ENCODE measurements around the gene CPNE2.

Gene CPNE2

DNA sequence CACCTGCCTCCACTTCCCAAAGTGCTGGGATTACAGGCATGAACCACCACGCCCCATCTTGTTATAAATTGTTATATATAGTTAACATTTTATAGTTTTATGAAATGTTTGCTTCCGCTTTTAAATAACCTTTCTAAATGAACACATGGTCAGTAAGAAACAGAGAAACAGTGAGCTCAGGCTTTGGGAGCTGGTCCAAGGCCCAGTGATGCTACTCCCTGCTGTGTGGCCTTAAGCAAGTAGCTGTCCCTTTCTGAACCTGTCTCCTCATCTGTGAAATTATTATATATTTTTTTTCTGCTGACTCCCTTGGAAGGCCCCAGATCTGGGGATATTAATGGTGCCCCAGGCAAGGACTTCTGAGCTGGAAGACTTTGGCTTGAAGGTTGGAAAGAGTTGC is 19.0 kb downstream of the CPNE2 start:
- no peaks in the 10 kb centered on the region for H3K27me3 ChIP-seq (ENCODE audit: control insufficient read depth, insufficient read depth, low read length)
- H3K36me3 ChIP-seq (ENCODE audit: control insufficient read depth, insufficient read depth, low read length) = no peaks in the 10 kb centered on the region; the same call in 1 of the 2 replicates
- DNase-seq (ENCODE audit: low read depth, low spot score) = no peak
- no peak overlapping the region for H3K27ac ChIP-seq (ENCODE audit: low read length)
- no peak overlapping the region for H3K4me3 ChIP-seq (ENCODE audit: low read length)
- no CpG with 5 or more reads among the region's 2 CpGs for WGBS (ENCODE audit: insufficient coverage, insufficient read length)
- peaks cover 2% of the 10 kb centered on the region for H3K4me1 ChIP-seq (ENCODE audit: control insufficient read depth, insufficient read depth, low read length)
- H3K9me3 ChIP-seq (ENCODE audit: control insufficient read depth, insufficient read depth, low read length) = no peaks in the 10 kb centered on the region

DNA sequence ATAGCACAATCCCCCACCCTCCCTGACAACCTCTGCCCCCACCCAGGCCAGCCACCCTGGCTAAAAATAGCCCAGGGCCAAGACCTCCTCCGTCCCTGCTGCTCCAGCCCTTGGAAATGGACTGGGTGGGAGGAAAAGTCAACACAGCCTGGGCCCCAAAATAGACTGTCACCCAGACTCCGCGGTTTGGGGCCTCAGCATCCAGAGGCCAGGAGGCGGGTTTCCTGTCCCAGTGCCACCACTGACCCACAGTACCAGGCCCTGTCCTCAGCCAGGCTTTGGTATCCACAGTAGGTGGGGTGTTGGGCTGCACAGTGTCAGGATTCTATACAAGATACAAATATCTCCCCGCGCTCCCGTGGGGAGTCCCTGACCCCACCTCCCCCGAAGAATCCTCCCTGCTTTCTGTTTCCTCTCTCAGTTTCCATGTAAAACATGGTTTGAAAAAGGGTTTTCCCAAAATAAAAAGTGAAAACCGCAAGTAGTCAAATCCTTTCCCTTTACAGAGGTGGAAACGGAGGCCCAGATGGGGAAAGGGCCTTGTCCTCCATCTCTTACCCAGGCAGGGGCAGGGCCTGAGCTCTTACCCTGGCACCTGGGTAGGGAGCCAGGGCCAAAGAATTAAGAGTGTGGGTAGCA is 20.1 kb downstream of the CPNE2 start:
- Histone ChIP-seq H3K27me3 (ENCODE audit: control insufficient read depth, insufficient read depth, low read length) (no peaks in the 10 kb centered on the region), H3K27ac (ENCODE audit: low read length) (no peak overlapping the region), H3K9me3 (ENCODE audit: control insufficient read depth, insufficient read depth, low read length) (no peaks in the 10 kb centered on the region), H3K36me3 (ENCODE audit: control insufficient read depth, insufficient read depth, low read length) (no peaks in the 10 kb centered on the region; the same call in 1 of the 2 replicates), H3K4me3 (ENCODE audit: low read length) (no peak overlapping the region), H3K4me1 (ENCODE audit: control insufficient read depth, insufficient read depth, low read length) (peaks cover 2% of the 10 kb centered on the region)
- no CpG with 5 or more reads among the region's 10 CpGs for WGBS (ENCODE audit: insufficient coverage, insufficient read length)
- no peak for DNase-seq (ENCODE audit: low read depth, low spot score)

DNA sequence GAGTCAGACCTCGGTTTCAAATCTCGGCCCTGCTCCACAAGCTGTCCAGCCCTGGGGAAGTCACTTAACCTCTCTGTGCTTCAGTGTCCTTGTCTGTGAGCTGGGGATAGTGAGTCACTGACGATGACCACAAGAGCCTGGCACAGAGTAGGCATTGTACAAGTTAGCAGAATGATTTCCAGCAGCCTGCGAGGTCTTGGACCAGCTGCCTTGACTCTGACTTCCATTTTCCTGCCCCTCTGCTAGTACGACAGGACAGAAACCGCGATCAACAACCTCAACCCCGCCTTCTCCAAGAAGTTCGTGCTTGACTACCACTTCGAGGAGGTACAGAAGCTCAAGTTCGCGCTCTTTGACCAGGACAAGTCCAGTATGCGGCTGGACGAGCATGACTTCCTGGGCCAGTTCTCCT is 20.7 kb downstream of the CPNE2 start:
- Histone ChIP-seq H3K36me3 (ENCODE audit: control insufficient read depth, insufficient read depth, low read length) (no peaks in the 10 kb centered on the region; the same call in 1 of the 2 replicates), H3K27ac (ENCODE audit: low read length) (no peak overlapping the region), H3K4me1 (ENCODE audit: control insufficient read depth, insufficient read depth, low read length) (peaks cover 2% of the 10 kb centered on the region), H3K9me3 (ENCODE audit: control insufficient read depth, insufficient read depth, low read length) (no peaks in the 10 kb centered on the region), H3K4me3 (ENCODE audit: low read length) (no peak overlapping the region), H3K27me3 (ENCODE audit: control insufficient read depth, insufficient read depth, low read length) (no peaks in the 10 kb centered on the region)
- DNase-seq (ENCODE audit: low read depth, low spot score) = no peak
- no CpG with 5 or more reads among the region's 14 CpGs for WGBS (ENCODE audit: insufficient coverage, insufficient read length)

DNA sequence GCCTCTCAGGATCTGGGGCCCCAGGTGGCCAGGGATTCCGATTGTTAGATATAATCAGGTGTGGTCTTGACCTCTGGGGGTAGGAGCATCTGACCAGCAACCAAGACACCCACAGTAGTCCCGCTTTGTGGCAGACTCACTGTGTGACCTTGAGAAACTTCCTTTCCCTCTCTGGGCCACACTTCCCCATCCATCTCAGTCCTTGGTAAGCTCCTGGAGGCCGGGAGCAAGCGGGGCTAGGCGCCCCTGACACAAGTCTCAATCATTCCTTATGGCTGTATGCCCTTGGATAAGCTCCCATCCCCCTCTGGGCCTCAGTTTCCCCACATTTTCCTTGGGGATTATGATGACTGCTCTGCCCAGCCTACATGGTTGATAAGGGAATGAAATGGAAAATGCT is 21.3 kb downstream of the CPNE2 start:
- peaks cover 2% of the 10 kb centered on the region for H3K4me1 ChIP-seq (ENCODE audit: control insufficient read depth, insufficient read depth, low read length)
- H3K27ac ChIP-seq (ENCODE audit: low read length) = no peak overlapping the region
- no peaks in the 10 kb centered on the region for H3K9me3 ChIP-seq (ENCODE audit: control insufficient read depth, insufficient read depth, low read length)
- H3K36me3 ChIP-seq (ENCODE audit: control insufficient read depth, insufficient read depth, low read length) = no peaks in the 10 kb centered on the region; the same call in 1 of the 2 replicates
- H3K4me3 ChIP-seq (ENCODE audit: low read length) = no peak overlapping the region
- WGBS (ENCODE audit: insufficient coverage, insufficient read length) = no CpG with 5 or more reads among the region's 5 CpGs
- no peak for DNase-seq (ENCODE audit: low read depth, low spot score)
- H3K27me3 ChIP-seq (ENCODE audit: control insufficient read depth, insufficient read depth, low read length) = no peaks in the 10 kb centered on the region

DNA sequence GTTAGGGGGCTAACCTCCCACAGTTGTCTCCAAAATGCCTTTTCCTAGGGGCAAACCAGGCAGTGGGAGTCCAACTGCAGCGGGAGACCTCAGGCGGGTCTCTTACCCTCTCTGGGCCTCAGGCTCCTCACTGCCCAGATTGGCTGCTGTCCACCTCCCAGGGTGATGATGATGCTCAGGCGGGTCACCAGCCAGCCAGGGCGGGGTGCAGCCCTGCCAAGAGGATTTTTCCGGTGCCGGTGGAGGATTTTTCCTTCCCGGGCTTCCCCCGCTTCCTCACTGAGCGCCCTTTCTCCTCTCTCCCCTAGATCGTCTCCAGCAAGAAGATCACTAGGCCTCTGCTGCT is 22.8 kb downstream of the CPNE2 start:
- no peaks in the 10 kb centered on the region; the same call in 1 of the 2 replicates for H3K36me3 ChIP-seq (ENCODE audit: control insufficient read depth, insufficient read depth, low read length)
- H3K27ac ChIP-seq (ENCODE audit: low read length) = no peak overlapping the region
- DNase-seq (ENCODE audit: low read depth, low spot score) = no peak
- no peaks in the 10 kb centered on the region for H3K9me3 ChIP-seq (ENCODE audit: control insufficient read depth, insufficient read depth, low read length)
- no CpG with 5 or more reads among the region's 10 CpGs for WGBS (ENCODE audit: insufficient coverage, insufficient read length)
- no peak overlapping the region for H3K4me3 ChIP-seq (ENCODE audit: low read length)
- peaks cover 2% of the 10 kb centered on the region for H3K4me1 ChIP-seq (ENCODE audit: control insufficient read depth, insufficient read depth, low read length)
- H3K27me3 ChIP-seq (ENCODE audit: control insufficient read depth, insufficient read depth, low read length) = no peaks in the 10 kb centered on the region

DNA sequence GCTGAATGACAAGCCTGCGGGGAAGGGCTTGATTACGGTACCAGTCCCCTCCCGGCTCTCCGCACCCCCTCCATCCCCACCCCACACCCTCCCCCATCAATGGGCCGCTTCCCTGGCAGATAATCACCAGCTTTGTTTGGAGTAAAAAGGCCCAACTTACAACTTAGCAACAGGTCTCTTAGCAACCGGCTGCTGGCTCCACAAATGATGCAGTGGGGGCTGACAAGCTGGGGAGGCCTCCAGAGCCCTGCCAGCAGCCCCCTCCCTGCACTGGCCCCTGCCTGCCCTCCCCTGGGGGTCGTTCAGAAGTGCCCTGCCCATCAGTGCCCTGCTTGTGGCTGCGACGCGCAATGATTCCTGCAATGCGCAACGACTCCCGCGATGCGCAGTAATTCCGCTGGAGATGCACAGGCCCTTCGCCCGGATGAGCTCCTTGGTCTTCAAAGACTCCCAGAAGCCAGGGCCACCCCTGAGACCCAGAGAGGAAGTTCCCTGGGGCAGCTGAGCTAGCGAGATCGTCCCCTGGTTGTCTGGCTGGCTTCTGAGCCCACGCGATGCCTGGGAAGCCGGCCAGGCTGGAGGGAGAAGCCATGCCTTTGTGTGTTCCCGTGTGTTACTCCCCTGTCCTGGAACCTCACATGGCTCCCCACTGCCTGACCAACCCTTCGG is 23.3 kb downstream of the CPNE2 start:
- DNase-seq (ENCODE audit: low read depth, low spot score) = no peak
- no peak overlapping the region for H3K4me3 ChIP-seq (ENCODE audit: low read length)
- H3K36me3 ChIP-seq (ENCODE audit: control insufficient read depth, insufficient read depth, low read length) = no peaks in the 10 kb centered on the region; the same call in 1 of the 2 replicates
- WGBS (ENCODE audit: insufficient coverage, insufficient read length) = no CpG with 5 or more reads among the region's 25 CpGs
- H3K27ac ChIP-seq (ENCODE audit: low read length) = no peak overlapping the region
- no peaks in the 10 kb centered on the region for H3K27me3 ChIP-seq (ENCODE audit: control insufficient read depth, insufficient read depth, low read length)
- H3K4me1 ChIP-seq (ENCODE audit: control insufficient read depth, insufficient read depth, low read length) = peaks cover 2% of the 10 kb centered on the region
- H3K9me3 ChIP-seq (ENCODE audit: control insufficient read depth, insufficient read depth, low read length) = no peaks in the 10 kb centered on the region

DNA sequence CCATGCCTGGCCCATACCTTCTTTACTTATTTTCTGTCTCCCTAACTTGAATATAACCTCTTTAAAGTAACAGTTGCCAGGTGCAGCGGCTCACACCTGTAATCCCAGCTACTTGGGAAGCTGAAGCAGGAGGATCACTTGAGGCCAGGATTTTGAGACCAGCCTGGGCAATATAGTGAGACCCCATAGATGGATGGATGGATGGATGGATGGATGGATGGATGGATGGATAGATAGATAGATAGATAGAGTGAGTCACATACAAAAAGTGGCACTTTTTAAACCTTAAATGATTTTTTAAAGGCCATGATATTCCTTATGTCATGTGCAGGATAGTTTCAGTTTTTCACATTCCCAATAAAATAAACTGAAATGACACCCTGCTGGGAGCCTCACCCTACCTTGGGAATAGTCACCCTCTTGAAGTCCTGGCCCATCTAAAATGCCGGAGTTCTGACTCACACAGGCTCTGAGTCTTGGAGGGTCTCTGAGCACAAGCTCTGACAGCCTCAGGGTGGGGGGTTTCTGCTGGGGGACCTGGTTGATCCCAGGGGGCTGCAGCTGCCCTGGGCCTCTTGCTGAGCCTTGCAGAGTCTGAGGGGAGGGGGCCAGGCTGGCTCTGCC is 26.2 kb downstream of the CPNE2 start:
- H3K36me3 ChIP-seq (ENCODE audit: control insufficient read depth, insufficient read depth, low read length) = no peaks in the 10 kb centered on the region; the same call in 1 of the 2 replicates
- H3K27me3 ChIP-seq (ENCODE audit: control insufficient read depth, insufficient read depth, low read length) = no peaks in the 10 kb centered on the region
- H3K27ac ChIP-seq (ENCODE audit: low read length) = no peak overlapping the region
- H3K4me3 ChIP-seq (ENCODE audit: low read length) = no peak overlapping the region
- no CpG with 5 or more reads among the region's 2 CpGs for WGBS (ENCODE audit: insufficient coverage, insufficient read length)
- H3K9me3 ChIP-seq (ENCODE audit: control insufficient read depth, insufficient read depth, low read length) = no peaks in the 10 kb centered on the region
- peaks cover 2% of the 10 kb centered on the region for H3K4me1 ChIP-seq (ENCODE audit: control insufficient read depth, insufficient read depth, low read length)
- no peak for DNase-seq (ENCODE audit: low read depth, low spot score)

DNA sequence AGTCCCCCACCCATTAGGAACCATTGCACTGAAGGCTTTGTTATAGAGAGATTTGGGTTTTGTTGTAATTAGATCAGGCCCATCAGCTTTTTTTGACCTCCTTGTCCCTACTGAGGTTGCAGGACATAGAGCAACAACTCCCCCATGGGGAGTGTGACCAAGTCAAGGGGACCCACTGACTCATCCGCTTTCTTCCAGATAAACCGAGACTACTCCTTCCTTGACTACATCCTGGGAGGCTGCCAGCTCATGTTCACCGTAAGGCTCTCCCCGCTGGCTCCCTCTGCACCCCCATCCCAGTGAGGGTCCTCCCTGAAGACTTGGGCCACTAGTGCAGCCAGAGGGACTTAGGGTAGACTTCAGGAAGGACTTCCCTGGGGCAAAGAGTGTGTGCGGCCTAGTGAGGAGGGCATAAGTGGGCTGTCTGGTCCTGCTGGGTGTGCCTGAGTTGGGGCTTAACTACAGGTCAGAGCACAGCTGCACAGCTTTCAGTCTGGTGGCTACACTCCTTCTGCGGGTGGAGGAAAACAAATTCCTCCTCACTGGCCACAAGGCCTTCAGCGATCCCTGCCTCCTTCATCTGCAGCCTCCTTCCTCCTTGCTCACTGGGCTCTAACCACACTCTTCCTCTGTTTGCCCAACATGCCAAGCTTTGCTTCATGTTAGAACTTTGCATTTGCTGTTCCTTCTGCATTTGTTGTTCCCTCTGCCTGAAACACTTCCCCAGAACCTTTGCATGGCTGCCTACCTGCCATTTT is 31.0 kb downstream of the CPNE2 start:
- Histone ChIP-seq H3K4me1 (ENCODE audit: control insufficient read depth, insufficient read depth, low read length) (no peaks in the 10 kb centered on the region), H3K27ac (ENCODE audit: low read length) (no peak overlapping the region), H3K27me3 (ENCODE audit: control insufficient read depth, insufficient read depth, low read length) (no peaks in the 10 kb centered on the region), H3K9me3 (ENCODE audit: control insufficient read depth, insufficient read depth, low read length) (no peaks in the 10 kb centered on the region), H3K4me3 (ENCODE audit: low read length) (no peak overlapping the region), H3K36me3 (ENCODE audit: control insufficient read depth, insufficient read depth, low read length) (no peaks in the 10 kb centered on the region)
- no peak for DNase-seq (ENCODE audit: low read depth, low spot score)
- no CpG with 5 or more reads among the region's 7 CpGs for WGBS (ENCODE audit: insufficient coverage, insufficient read length)

DNA sequence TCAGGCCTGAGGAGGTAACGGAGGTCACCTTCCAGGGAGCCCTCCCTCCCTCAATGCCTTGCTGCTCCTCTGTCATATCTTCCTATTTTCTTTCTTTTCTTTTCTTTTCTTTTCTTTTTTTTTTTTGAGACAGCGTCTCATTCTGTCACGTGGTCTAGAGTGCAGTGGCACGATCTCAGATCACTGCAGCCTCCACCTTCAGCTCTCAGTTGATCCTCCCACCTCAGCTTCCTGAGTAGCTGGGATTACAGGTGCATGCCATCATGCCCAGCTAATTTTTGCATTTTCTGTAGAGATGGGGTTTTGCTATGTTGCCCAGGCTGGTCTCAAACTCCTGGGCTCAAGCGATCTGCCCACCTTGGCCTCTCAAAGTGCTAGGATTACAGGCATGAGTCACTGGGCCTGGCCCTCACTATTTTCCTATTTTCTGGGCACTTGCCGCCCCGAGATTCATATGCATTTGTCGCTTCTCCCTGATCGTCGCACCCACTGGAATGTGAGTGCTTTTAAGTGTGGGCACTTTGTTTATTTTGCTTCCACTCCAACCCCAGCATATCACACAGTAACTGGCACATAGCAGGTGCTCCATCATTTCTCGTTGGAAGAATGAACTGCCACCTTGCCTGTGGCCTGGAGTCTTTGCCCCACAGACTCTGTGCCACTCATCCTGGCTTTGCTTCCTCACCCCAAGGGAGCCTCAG is 31.7 kb downstream of the CPNE2 start:
- no peak overlapping the region for H3K27ac ChIP-seq (ENCODE audit: low read length)
- no peak overlapping the region for H3K4me3 ChIP-seq (ENCODE audit: low read length)
- DNase-seq (ENCODE audit: low read depth, low spot score) = no peak
- H3K4me1 ChIP-seq (ENCODE audit: control insufficient read depth, insufficient read depth, low read length) = no peaks in the 10 kb centered on the region
- no peaks in the 10 kb centered on the region for H3K27me3 ChIP-seq (ENCODE audit: control insufficient read depth, insufficient read depth, low read length)
- no peaks in the 10 kb centered on the region for H3K36me3 ChIP-seq (ENCODE audit: control insufficient read depth, insufficient read depth, low read length)
- H3K9me3 ChIP-seq (ENCODE audit: control insufficient read depth, insufficient read depth, low read length) = no peaks in the 10 kb centered on the region
- WGBS (ENCODE audit: insufficient coverage, insufficient read length) = no CpG with 5 or more reads among the region's 11 CpGs

DNA sequence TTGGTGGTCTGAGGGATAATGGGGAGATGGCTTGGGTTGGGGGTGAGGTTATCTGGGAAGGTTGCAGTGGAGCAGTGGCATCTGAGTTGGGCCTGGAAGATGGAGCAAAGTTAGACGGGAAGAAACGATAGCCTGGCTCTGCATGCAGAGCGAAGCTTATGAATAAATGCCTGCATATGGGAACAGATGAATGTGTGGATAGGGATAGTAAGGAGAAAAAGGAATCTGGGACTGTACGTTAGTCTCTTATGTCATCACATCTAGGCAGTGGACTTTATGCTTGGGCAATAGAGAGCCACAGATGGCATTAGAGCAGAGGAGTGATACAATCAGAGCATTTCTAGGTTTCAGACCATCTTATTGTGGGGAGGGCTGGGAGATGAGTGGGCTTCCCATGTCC is 33.0 kb downstream of the CPNE2 start:
- WGBS (ENCODE audit: insufficient coverage, insufficient read length) = no CpG with 5 or more reads among the region's 4 CpGs
- no peak for DNase-seq (ENCODE audit: low read depth, low spot score)
- Histone ChIP-seq H3K4me3 (ENCODE audit: low read length) (no peak overlapping the region), H3K9me3 (ENCODE audit: control insufficient read depth, insufficient read depth, low read length) (no peaks in the 10 kb centered on the region), H3K4me1 (ENCODE audit: control insufficient read depth, insufficient read depth, low read length) (no peaks in the 10 kb centered on the region), H3K27ac (ENCODE audit: low read length) (no peak overlapping the region), H3K27me3 (ENCODE audit: control insufficient read depth, insufficient read depth, low read length) (no peaks in the 10 kb centered on the region), H3K36me3 (ENCODE audit: control insufficient read depth, insufficient read depth, low read length) (no peaks in the 10 kb centered on the region)
